Testis (tissue), 5 donors: Measurements from ENCODE around the gene MINDY3. TPM values are rescaled to one million over a fixed set of nuclear protein-coding genes. Genes with fewer than 3 reads are reported as not detected.

Source experiments
- DNase-seq: peaks from one replicate; pipeline ENCODE4 v3.0.0-alpha.2; 2019
- H3K27ac ChIP-seq, 2 donors: fragments of 200-600 bp; sonication (generic); one replicate each; pipeline ENCODE4 v1.5.1; 2019
- H3K27me3 ChIP-seq: fragments of 200-600 bp; sonication (generic); one replicate; pipeline ENCODE4 v1.5.1; 2019
- H3K36me3 ChIP-seq: fragments of 200-600 bp; sonication (generic); one replicate; pipeline ENCODE4 v1.5.1; 2017; ENCODE audit warnings: low read depth; ENCODE audit errors: missing control alignments
- H3K4me1 ChIP-seq: fragments of 200-600 bp; sonication (generic); one replicate; pipeline ENCODE4 v1.5.1; 2019
- H3K4me3 ChIP-seq, 2 donors: fragments of 200-600 bp; sonication (generic); one replicate each; pipeline ENCODE4 v1.5.1; 2017 to 2019
- H3K9me3 ChIP-seq: fragments of 200-600 bp; sonication (generic); one replicate; pipeline ENCODE4 v1.5.1; 2017
- POLR2A ChIP-seq: fragments of 450-650 bp; IDR thresholded peaks from one replicate; pipeline ENCODE4 v1.6.1; 2017; ENCODE audit warnings: antibody characterized with exemption, mild to moderate bottlenecking, moderate library complexity
- WGBS, 2 donors: methylation state at CpG; one replicate each; pipeline ENCODE4 v1.1.5; 2018; 5-methylcytosine and 5-hydroxymethylcytosine counted together
- intact Hi-C: fragments of 100-400 bp; cut with DNase I; formaldehyde crosslinking; loops from one replicate; pipeline ENCODE4 v1.15.1; 2023; ENCODE audit warnings: low total_unique reads
- long read RNA-seq, 2 donors: transcript quantifications; one replicate each; lab custom pipeline, GENCODE V29; 2026
- polyA plus RNA-seq: library from polyadenylated mRNA; stranded (reverse); fragments of 350-450 nt; fragmentation: Illumina TruSeq; extraction: RNeasy Lipid Tissue Mini Kit (QIAGEN cat#74804); gene quantifications from one replicate; pipeline ENCODE4 v1.2.3, GENCODE V29; 2014; ENCODE audit warnings: low read depth, low replicate concordance; ENCODE audit not compliant: insufficient read depth
- total RNA-seq, 2 donors: library from RNA; depleted of rRNA; stranded (reverse); fragments of >200 nt; gene quantifications; one replicate each; pipeline ENCODE4 v1.2.3, GENCODE V29; 2016
- TF ChIP-seq, protein P1 (sequence below), 3 experiments: fragments of 450-650 bp in 2 of 3; fragments of 200-600 bp in 1 of 3; sonication (generic) in 1 of 3; IDR thresholded peaks; one replicate each; pipeline ENCODE4 v1.5.1; 2016 to 2019; ENCODE audit warnings: antibody characterized with exemption in 3 of 3, mild to moderate bottlenecking in 2 of 3, moderate library complexity in 1 of 3

The MINDY3 gene
- total RNA-seq: 10 to 100 TPM; 39.6 to 39.8 TPM
- 33.9 TPM for polyA plus RNA-seq
- long read RNA-seq, donor 1, transcript MINDY3-201 (15 exons, 2,381 nt): major isoform, 10 of 12 reads
- long read RNA-seq, donor 1, partial matches to known transcripts: 0 of 12 reads
- long read RNA-seq, donor 1, other reads (novel, unspliced or antisense): 0 of 12 reads
- long read RNA-seq, donor 2, transcript MINDY3-201 (15 exons, 2,381 nt): major isoform, 5 of 7 reads
- long read RNA-seq, donor 2, partial matches to known transcripts: 0 of 7 reads
- long read RNA-seq, donor 2, other reads (novel, unspliced or antisense): 0 of 7 reads

DNA sequence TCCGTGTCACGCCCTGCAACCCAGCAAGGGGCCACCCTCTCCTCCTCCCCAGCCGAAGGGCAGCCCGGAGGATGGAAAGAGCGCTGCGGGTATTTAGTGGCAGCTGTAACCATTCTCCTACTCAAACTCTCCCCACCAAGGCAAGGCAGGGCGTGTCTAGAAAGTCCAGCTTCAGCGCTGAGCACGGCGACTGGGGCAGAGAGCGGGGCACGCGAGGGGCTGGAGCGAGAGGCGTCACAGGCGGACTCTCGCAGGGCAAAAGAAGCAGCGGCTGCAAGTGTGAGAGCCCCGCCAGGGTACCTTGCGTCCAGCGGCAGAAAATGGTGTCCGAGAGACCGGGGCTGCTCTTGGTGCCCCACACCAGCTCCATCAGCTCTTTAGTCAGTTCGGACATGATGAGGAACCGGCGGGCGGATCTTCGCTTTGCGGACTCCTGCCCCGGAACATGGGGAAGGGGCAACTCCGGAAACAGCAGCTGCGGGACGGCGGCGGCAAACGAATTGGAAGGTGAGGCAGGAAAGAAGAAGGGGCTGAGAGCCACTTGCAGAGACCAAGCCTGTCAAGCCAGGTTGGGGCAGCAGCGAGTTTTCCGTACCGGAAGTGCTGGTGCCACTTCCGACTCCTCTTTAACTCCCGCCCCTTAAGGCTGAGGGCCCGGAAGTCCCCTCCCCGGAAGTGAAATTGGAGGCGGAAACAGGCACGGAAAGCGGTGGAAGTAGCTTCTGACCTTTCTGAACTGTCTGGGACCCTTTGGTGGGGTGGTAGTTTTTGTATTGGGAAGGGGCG lies at the start of gene MINDY3:
Gene MINDY3, minus strand, starts transcription at position 602 of the 786 bp plus-strand sequence. Its CDS starts 208 bp downstream, at position 394.
- Histone ChIP-seq H3K27me3 (no peaks in the 10 kb centered on the region), H3K4me3 (peak within 1 kb of the TSS; percentile 71 to 97), H3K4me1 (peaks cover 14% of the 10 kb centered on the region), H3K9me3 (no peaks in the 10 kb centered on the region), H3K27ac (peak within 1 kb of the TSS; percentile 48 to 68), H3K36me3 (no peaks in the 10 kb centered on the region)
- peak; percentile 94 for DNase-seq
- intact Hi-C loops: no loop called here
- TF ChIP-seq POLR2A: no peak
- TF ChIP-seq, protein P1, sequence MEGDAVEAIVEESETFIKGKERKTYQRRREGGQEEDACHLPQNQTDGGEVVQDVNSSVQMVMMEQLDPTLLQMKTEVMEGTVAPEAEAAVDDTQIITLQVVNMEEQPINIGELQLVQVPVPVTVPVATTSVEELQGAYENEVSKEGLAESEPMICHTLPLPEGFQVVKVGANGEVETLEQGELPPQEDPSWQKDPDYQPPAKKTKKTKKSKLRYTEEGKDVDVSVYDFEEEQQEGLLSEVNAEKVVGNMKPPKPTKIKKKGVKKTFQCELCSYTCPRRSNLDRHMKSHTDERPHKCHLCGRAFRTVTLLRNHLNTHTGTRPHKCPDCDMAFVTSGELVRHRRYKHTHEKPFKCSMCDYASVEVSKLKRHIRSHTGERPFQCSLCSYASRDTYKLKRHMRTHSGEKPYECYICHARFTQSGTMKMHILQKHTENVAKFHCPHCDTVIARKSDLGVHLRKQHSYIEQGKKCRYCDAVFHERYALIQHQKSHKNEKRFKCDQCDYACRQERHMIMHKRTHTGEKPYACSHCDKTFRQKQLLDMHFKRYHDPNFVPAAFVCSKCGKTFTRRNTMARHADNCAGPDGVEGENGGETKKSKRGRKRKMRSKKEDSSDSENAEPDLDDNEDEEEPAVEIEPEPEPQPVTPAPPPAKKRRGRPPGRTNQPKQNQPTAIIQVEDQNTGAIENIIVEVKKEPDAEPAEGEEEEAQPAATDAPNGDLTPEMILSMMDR (IDR thresholded peaks at IDR 0.05): no peak
- WGBS, 2 donors: 1% methylated on average over 40 to 47 of the region's 47 CpGs

DNA sequence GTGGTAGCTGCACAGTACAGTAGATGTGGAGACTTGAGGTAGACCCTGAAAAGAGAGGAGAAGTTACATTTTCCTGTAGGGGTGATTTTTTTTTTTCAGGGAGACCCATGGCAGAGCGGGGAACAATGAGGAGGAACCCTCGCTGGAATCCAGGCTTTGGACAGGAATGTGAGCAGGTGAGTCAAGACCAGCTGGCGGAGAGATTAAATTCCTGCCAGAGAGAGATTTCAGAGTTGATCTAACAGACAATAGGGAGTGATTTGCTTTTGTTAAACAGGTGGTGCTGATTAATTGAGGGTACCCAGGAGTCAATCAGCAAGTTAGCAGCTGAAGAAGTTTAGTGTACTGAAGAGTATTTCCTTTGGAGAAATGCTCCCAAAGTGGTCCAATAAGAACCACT lies 41.6 kb upstream of the MINDY3 start:
- 56 to 66% methylated on average over 3 of the region's 3 CpGs for WGBS, 2 donors
- no peaks in the 10 kb centered on the region for H3K4me1 ChIP-seq
- no peaks in the 10 kb centered on the region for H3K27me3 ChIP-seq
- H3K4me3 ChIP-seq: no peak overlapping the region
- no peaks in the 10 kb centered on the region for H3K9me3 ChIP-seq
- no peak for DNase-seq
- intact Hi-C loops: no loop called here
- no peaks in the 10 kb centered on the region for H3K36me3 ChIP-seq
- H3K27ac ChIP-seq: no peak overlapping the region
- TF ChIP-seq, protein P1 (IDR thresholded peaks at IDR 0.05): no peak
- TF ChIP-seq POLR2A: no peak

DNA sequence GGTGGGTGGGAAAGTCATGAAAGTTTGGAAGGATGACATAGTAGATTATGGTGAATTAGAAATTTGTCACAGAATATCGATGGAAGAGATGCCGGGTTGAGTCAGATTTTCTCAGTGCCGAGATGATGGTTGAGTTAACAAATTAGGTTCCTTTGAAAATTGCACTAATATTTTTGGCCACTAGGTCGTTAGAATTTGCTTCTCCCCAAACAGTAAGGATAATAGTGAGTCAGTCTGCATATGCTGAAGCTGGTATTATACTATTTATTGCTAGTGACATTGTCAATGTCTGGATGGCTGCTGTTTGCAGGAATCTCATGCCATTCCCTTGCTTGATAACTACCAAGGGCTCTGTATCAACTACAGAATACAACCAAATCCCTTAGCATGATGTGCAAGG lies 37.7 kb upstream of the MINDY3 start:
- no peaks in the 10 kb centered on the region for H3K36me3 ChIP-seq
- WGBS, 2 donors: 56 to 65% methylated on average over 4 of the region's 4 CpGs
- intact Hi-C loops: no loop called here
- H3K9me3 ChIP-seq: no peaks in the 10 kb centered on the region
- no peak for DNase-seq
- no peak overlapping the region for H3K4me3 ChIP-seq
- TF ChIP-seq, protein P1 (IDR thresholded peaks at IDR 0.05): peak in 2 of 3 experiments; percentile 12 to 58
- no peak for TF ChIP-seq POLR2A
- H3K27ac ChIP-seq: no peak overlapping the region
- no peaks in the 10 kb centered on the region for H3K4me1 ChIP-seq
- H3K27me3 ChIP-seq: no peaks in the 10 kb centered on the region

DNA sequence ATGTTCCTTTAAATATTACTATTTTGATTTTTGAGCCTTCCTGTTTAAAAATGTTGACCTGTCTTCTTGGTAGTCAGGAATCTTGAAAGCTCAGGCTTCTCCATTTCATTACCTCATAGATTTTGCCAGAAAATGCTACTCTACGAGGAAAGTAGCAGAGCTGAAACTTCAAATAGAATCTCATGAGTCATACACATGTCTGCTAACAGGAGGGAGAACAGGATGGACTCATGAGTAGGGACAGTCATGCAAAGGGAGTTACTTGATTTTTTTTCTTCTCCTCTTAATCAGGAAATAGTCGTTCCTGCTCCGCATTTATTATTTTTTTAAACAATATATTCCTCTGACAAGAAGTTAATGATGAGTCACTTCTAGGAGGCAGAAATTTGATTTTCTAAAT lies 37.0 kb upstream of the MINDY3 start:
- Histone ChIP-seq H3K4me1 (no peaks in the 10 kb centered on the region), H3K9me3 (no peaks in the 10 kb centered on the region), H3K4me3 (no peak overlapping the region), H3K27me3 (no peaks in the 10 kb centered on the region), H3K27ac (no peak overlapping the region), H3K36me3 (no peaks in the 10 kb centered on the region)
- 64 to 65% methylated on average over 3 of the region's 3 CpGs for WGBS, 2 donors
- intact Hi-C loops: no loop called here
- no peak for DNase-seq
- TF ChIP-seq, protein P1 (IDR thresholded peaks at IDR 0.05): no peak
- TF ChIP-seq POLR2A: no peak
